ENCODE results near the gene FCHO2. TPM values are rescaled to one million over a fixed set of nuclear protein-coding genes. Genes with fewer than 3 reads are reported as not detected.

Gene FCHO2
- total RNA-seq, 1 experiment from 2014 or later: 5.8 TPM

DNA sequence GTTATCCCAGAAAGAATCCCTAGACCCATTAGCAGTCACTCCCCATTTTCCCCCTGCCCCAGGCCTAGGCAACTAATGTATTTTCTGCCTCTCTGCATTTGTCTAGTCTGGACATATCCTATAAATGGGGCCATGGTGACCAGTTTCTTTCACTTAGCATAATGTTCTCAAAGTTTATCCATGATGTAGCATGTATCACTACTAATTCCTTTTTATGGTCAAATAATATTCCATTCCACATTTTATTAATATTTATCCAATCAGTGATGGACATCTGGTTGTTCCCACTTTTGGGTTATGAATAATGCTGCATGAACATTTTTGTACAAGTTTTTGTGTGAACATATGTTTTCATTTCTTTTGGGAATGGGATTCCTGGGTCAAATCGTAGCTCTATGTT is 1.5 kb downstream of the FCHO2 start:
- Histone ChIP-seq H3K9me3 (ENCODE audit: control insufficient read depth, low read depth, low read length) (no peaks in the 10 kb centered on the region), H2AFZ (ENCODE audit: low read length) (no peak overlapping the region), H3K56ac (ENCODE audit: insufficient read length, low read depth, low read length) (no peak overlapping the region), H4K91ac (ENCODE audit: insufficient read length, low read depth, low read length) (no peak overlapping the region), H4K5ac (ENCODE audit: insufficient read length, low read depth, low read length) (no peak overlapping the region), H4K8ac (replicated peaks; ENCODE audit: insufficient read length, low read depth, low read length) (no peak overlapping the region), H3K23me2 (ENCODE audit: insufficient read length, low read depth, low read length, poor library complexity, severe bottlenecking) (peaks cover 12% of the 10 kb centered on the region), H3K79me1 (ENCODE audit: insufficient read depth, low read depth, low read length, poor library complexity, severe bottlenecking) (no peaks in the 10 kb centered on the region), H2BK5ac (ENCODE audit: insufficient read length, low read length) (no peak overlapping the region), H2BK15ac (ENCODE audit: low read depth, low read length) (no peak overlapping the region), H3K4me2 (ENCODE audit: insufficient read depth, insufficient read length, low read length) (no peak overlapping the region), H2BK12ac (ENCODE audit: insufficient read length, low read depth, low read length) (no peak overlapping the region), H3K79me2 (ENCODE audit: insufficient read depth, low read length) (no peaks in the 10 kb centered on the region; the same call in 1 of the 2 replicates), H2BK120ac (ENCODE audit: low read depth, low read length, poor library complexity, severe bottlenecking) (no peak overlapping the region), H2BK20ac (ENCODE audit: low read depth, low read length, poor library complexity, severe bottlenecking) (no peak overlapping the region), H3K4ac (ENCODE audit: low read depth, low read length) (no peak overlapping the region), H3K27ac (ENCODE audit: insufficient read length, low read depth, low read length) (no peak overlapping the region), H3K18ac (ENCODE audit: insufficient read length, low read depth, low read length) (no peak overlapping the region), H3K4me1 (ENCODE audit: insufficient read depth, low read length) (peaks cover 5% of the 10 kb centered on the region), H3T11ph (ENCODE audit: low read length) (no peak overlapping the region), H3K14ac (ENCODE audit: insufficient read depth, low read length) (no peak overlapping the region), H3K23ac (ENCODE audit: insufficient read length, low read depth, low read length) (no peak overlapping the region), H2AK5ac (ENCODE audit: insufficient read length, low read length) (no peak overlapping the region), H4K20me1 (ENCODE audit: control insufficient read depth, insufficient read depth, insufficient read length) (no peaks in the 10 kb centered on the region), H3K9ac (ENCODE audit: extremely low read depth, insufficient read length, low read length) (no peak overlapping the region), H3K27me3 (ENCODE audit: insufficient read depth, low read length) (no peaks in the 10 kb centered on the region)
- Mint-ChIP-seq H3K4me1 (peaks cover 23 to 25% of the 10 kb centered on the region in 2 experiments), H3K27ac (no peak overlapping the region), H3K9me3 (no peaks in the 10 kb centered on the region), H3K27me3 (ENCODE audit: low read depth) (no peaks in the 10 kb centered on the region; the same call in 1 of the 2 replicates), H3K36me3 (ENCODE audit: insufficient read depth in 1 of 3, low read depth in 3 of 3) (no peaks in the 10 kb centered on the region), H3K4me3 (peak overlapping the region; percentile 86 to 88)
- no peak for DNase-seq
- TF ChIP-seq, protein P1, sequence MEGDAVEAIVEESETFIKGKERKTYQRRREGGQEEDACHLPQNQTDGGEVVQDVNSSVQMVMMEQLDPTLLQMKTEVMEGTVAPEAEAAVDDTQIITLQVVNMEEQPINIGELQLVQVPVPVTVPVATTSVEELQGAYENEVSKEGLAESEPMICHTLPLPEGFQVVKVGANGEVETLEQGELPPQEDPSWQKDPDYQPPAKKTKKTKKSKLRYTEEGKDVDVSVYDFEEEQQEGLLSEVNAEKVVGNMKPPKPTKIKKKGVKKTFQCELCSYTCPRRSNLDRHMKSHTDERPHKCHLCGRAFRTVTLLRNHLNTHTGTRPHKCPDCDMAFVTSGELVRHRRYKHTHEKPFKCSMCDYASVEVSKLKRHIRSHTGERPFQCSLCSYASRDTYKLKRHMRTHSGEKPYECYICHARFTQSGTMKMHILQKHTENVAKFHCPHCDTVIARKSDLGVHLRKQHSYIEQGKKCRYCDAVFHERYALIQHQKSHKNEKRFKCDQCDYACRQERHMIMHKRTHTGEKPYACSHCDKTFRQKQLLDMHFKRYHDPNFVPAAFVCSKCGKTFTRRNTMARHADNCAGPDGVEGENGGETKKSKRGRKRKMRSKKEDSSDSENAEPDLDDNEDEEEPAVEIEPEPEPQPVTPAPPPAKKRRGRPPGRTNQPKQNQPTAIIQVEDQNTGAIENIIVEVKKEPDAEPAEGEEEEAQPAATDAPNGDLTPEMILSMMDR (conservative IDR thresholded peaks at IDR 0.05): no peak
- WGBS (ENCODE audit: extremely low coverage, insufficient read length, low lambda C conversion rate): no CpG with 5 or more reads among the region's 1 CpG
